OCI-LY7 (cell line): ENCODE data around the gene MAML3. TPM values are rescaled to one million over a fixed set of nuclear protein-coding genes. Genes with fewer than 3 reads are reported as not detected.

Source experiments
- BruUV-seq: library from RNA; stranded (reverse); fragments of 400-500 nt; replicated peaks from 2 replicates; lab custom pipeline; 2021; lab: Mats Ljungman, UMichigan
- CTCF ChIA-PET: fragments of 300-600 bp; sonication (Branson Sonifier 250); formaldehyde crosslinking; loops from one replicate; lab custom pipeline; 2022; ENCODE audit warnings: antibody characterized with exemption; ENCODE audit not compliant: unreplicated experiment; lab: Charles Lee
- POLR2A ChIA-PET: fragments of 300-600 bp; sonication (Branson Sonifier 250); formaldehyde crosslinking; loops from one replicate; lab custom pipeline; 2022; ENCODE audit warnings: antibody characterized with exemption; lab: Charles Lee
- DNase-seq: peaks from one replicate; pipeline ENCODE4 v3.0.0-alpha.2; 2015; ENCODE audit warnings: low spot score
- H2AFZ ChIP-seq: fragments of 200-600 bp; sonication (generic), shearing (Covaris generic); 2 replicates; pipeline ENCODE4 v1.6.1; 2014; ENCODE audit warnings: mild to moderate bottlenecking, antibody characterized with exemption, low read length, moderate library complexity
- H3K27ac ChIP-seq: fragments of 200-600 bp; sonication (generic); 2 replicates; pipeline ENCODE4 v1.5.1; 2014; ENCODE audit warnings: mixed run types, low read depth, mild to moderate bottlenecking, moderate library complexity, low read length, inconsistent platforms; ENCODE audit not compliant: poor library complexity, severe bottlenecking
- H3K36me3 ChIP-seq: fragments of 200-600 bp; sonication (generic); 2 replicates; pipeline ENCODE4 v1.6.1; 2014; ENCODE audit warnings: mild to moderate bottlenecking, antibody characterized with exemption, low read length, moderate library complexity, mixed read lengths; ENCODE audit not compliant: insufficient read depth
- H3K4me1 ChIP-seq: fragments of 200-600 bp; sonication (generic); 2 replicates; pipeline ENCODE4 v1.5.1; 2014; ENCODE audit warnings: mild to moderate bottlenecking, low read length; ENCODE audit not compliant: insufficient read depth, poor library complexity, severe bottlenecking
- H3K4me2 ChIP-seq: fragments of 200-600 bp; sonication (generic); 2 replicates; pipeline ENCODE4 v1.6.1; 2014; ENCODE audit warnings: mild to moderate bottlenecking, low read length
- H3K4me3 ChIP-seq: fragments of 200-600 bp; sonication (generic); 2 replicates; pipeline ENCODE4 v1.5.1; 2014; ENCODE audit warnings: mild to moderate bottlenecking, low read depth, low read length; ENCODE audit not compliant: poor library complexity, severe bottlenecking
- H3K79me2 ChIP-seq: fragments of 200-600 bp; sonication (generic); 2 replicates; pipeline ENCODE4 v1.6.1; 2016; ENCODE audit warnings: low read depth, mild to moderate bottlenecking, low read length, moderate library complexity, mixed read lengths; ENCODE audit not compliant: insufficient read depth
- H3K9me2 ChIP-seq: fragments of 200-600 bp; sonication (generic); 2 replicates; pipeline ENCODE4 v1.6.1; 2016; ENCODE audit warnings: mild to moderate bottlenecking, low read length, mixed read lengths; ENCODE audit not compliant: insufficient read depth
- H3K9me3 ChIP-seq: fragments of 200-600 bp; sonication (generic); 2 replicates; pipeline ENCODE4 v1.6.1; 2014; ENCODE audit warnings: mild to moderate bottlenecking, mixed run types, low read length, mixed read lengths
- H4K20me1 ChIP-seq: fragments of 200-600 bp; sonication (generic); 2 replicates; pipeline ENCODE4 v1.6.1; 2014; ENCODE audit warnings: mild to moderate bottlenecking, antibody characterized with exemption, low read length, moderate library complexity, mixed read lengths; ENCODE audit not compliant: insufficient read depth
- CTCF ChIP-seq: fragments of 200-600 bp; sonication (generic); conservative IDR thresholded peaks from 2 replicates; pipeline ENCODE4 v1.5.1; 2014; ENCODE audit warnings: mild to moderate bottlenecking, antibody characterized with exemption, low read length, moderate library complexity, mixed read lengths
- EZH2phosphoT487 ChIP-seq: fragments of 200-600 bp; sonication (generic); IDR thresholded peaks from 2 replicates; pipeline ENCODE4 v1.6.1; 2018; ENCODE audit warnings: low read depth, borderline replicate concordance, mild to moderate bottlenecking, mixed run types, antibody characterized with exemption, low read length, moderate library complexity, mixed read lengths
- intact Hi-C: fragments of 100-400 bp; cut with micrococcal nuclease; formaldehyde crosslinking; loops from one replicate; pipeline ENCODE4 v1.10.0; 2022; ENCODE audit not compliant: unreplicated experiment
- total RNA-seq, 2 experiments: library from RNA; depleted of rRNA in 1 of 2; stranded (reverse); fragments of >200 nt in 1 of 2; shearing (Covaris generic) in 1 of 2; gene quantifications; 2 replicates each; pipeline ENCODE4 v1.2.3, GENCODE V29; 2014 to 2022

MAML3 gene
- total RNA-seq, 2 experiments from 2014 or later: 0.80 to 1.2 TPM

GRCh38 chr4:140088323-140088967 lies 65.5 kb downstream of the MAML3 start:
- ChIA-PET POLR2A (no interaction called here), CTCF (no interaction called here)
- DNase-seq: no peak
- no peak overlapping the region for H3K27ac ChIP-seq
- no peaks in the 10 kb centered on the region for H3K9me3 ChIP-seq
- no TSS peak for BruUV-seq
- no peaks in the 10 kb centered on the region for H3K36me3 ChIP-seq
- no peak overlapping the region for H3K4me3 ChIP-seq
- H3K4me2 ChIP-seq: no peak overlapping the region
- no peak for TF ChIP-seq CTCF
- TF ChIP-seq EZH2phosphoT487: no peak
- no peaks in the 10 kb centered on the region for H3K79me2 ChIP-seq
- H2AFZ ChIP-seq: no peak overlapping the region
- H3K9me2 ChIP-seq: no peaks in the 10 kb centered on the region
- no peaks in the 10 kb centered on the region for H3K4me1 ChIP-seq
- intact Hi-C loops: no loop called here
- no peaks in the 10 kb centered on the region for H4K20me1 ChIP-seq

GRCh38 chr4:140085881-140086280 lies 68.1 kb downstream of the MAML3 start:
- POLR2A ChIA-PET: interaction anchor here (0.5 to 0.8 kb wide), 2 partner anchors 37 to 48 kb away, joined by 3 read pairs; no protein-coding TSS in a partner anchor

More at GRCh38 chr4:140085881-140086280, 68.1 kb downstream of the MAML3 start:
- no peaks in the 10 kb centered on the region for H3K9me2 ChIP-seq
- no TSS peak for BruUV-seq
- no peak overlapping the region for H3K4me3 ChIP-seq
- H3K27ac ChIP-seq: no peak overlapping the region
- no peaks in the 10 kb centered on the region for H3K36me3 ChIP-seq
- no peak overlapping the region for H2AFZ ChIP-seq
- no peak for DNase-seq
- H3K4me2 ChIP-seq: no peak overlapping the region
- TF ChIP-seq CTCF (no peak), EZH2phosphoT487 (no peak)
- H3K9me3 ChIP-seq: no peaks in the 10 kb centered on the region
- intact Hi-C loops: no loop called here
- CTCF ChIA-PET: no interaction called here
- no peaks in the 10 kb centered on the region for H3K4me1 ChIP-seq
- no peaks in the 10 kb centered on the region for H3K79me2 ChIP-seq
- H4K20me1 ChIP-seq: no peaks in the 10 kb centered on the region
